Stimulated activated CD4-positive, alpha-beta T cell treated with anti-CD3 and anti-CD28 coated beads, Interleukin-12 subunit alpha, Interleukin-12 subunit beta, amount 100 ng/mL, for 48 hours (primary cell): ENCODE data around the gene PTPRN2.

Experiments used
- DNase-seq, 3 donors: peaks; one replicate each; pipeline ENCODE4 v3.0.0-alpha.2; 2020; ENCODE audit warnings: low read depth in 2 of 3, low spot score in 1 of 3

The PTPRN2 gene

DNA sequence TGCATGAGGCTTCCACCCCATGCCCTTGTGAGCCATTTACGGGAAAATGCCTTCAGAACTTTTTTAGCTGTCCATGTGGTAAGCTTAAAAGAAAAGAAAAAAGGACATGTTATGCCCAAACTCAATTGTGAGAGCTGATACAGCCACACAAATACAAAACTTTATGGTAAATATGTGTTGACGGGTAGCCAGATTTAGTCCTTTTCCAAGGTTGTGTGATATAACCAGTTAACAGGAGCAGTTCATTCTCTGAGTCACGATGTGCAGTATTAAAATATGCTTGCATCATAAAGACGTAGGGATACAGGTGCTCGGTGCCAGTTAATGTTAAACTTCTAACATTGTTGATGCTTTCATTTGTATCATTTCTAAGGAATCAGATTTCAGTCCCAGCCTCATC, 900.5 kb downstream of the PTPRN2 start:
- no peak for DNase-seq

DNA sequence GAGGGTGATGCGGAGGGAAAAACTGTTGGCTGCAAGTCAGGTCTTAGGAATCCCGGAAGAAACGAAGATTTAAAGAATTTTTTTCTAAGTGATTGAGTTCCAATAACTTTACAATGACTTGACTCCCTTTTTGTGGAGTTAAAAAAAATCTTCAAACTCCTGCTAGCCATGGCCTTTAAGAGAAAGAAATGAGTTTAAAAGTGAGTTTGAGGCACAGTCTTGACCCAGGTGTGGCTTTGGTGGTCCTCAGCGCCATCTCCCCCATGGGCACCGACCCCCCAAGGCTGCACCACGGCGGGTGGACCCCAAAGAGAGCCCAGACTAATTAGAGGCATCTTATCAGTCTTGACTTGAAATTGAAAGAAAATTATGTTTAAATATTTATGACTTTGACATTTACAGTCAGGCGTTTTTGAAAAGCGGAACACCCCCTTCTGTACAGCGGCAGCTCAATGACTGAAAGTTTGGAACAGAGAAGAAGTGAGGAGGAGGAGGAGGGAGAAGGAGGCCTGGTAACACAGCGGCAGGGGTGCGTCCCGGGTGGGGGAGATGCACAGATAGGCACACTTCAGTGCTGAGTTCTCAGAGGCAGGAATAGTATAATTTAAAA, 901.2 kb downstream of the PTPRN2 start:
- no peak for DNase-seq

DNA sequence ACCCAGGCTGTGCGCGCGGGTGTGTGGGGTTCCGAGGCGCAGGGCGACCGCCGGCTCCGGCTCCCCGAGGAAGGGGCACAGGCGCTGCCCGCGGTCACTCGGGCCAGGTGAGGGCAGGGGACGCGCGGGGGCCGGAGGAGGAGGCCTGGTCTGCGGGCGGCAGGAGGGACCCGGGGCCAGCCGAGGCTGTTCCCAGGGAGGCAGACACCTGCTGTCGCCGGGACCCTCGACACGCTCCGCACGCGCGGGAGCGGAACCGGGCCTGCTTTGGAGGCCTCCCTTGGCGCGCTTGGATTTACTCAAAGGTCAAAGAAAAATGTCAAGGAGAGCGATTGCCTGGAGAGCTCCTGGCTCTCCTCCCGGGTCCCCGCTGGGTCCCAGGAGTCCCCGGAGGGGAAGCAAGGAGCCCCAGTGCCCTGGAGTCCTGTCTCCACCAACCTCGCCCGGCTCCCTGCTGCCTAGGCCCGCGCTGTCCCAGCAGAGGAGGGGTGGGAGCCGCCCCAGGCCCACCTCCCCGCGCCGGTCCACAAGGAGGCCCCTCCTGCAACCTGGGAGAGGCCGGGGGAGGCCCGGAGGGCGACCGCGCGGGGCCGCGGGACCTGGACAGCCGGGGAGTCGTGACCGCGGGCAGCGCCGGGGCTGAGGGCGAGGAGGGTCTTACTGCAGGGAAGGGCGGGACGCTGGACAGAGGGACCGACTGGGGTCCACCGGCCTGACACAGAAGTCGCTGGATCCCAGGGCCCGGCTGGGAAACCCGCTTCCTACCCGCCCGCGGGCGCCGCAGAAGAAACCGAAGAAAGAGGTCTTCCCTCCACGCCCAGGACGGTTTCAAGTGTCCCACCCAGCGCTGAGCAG, 902.0 kb downstream of the PTPRN2 start:
- DNase-seq, result no peak

GRCh38 chr7:157684909-157685429, 902.7 kb downstream of the PTPRN2 start:
- DNase-seq, result no peak

DNA sequence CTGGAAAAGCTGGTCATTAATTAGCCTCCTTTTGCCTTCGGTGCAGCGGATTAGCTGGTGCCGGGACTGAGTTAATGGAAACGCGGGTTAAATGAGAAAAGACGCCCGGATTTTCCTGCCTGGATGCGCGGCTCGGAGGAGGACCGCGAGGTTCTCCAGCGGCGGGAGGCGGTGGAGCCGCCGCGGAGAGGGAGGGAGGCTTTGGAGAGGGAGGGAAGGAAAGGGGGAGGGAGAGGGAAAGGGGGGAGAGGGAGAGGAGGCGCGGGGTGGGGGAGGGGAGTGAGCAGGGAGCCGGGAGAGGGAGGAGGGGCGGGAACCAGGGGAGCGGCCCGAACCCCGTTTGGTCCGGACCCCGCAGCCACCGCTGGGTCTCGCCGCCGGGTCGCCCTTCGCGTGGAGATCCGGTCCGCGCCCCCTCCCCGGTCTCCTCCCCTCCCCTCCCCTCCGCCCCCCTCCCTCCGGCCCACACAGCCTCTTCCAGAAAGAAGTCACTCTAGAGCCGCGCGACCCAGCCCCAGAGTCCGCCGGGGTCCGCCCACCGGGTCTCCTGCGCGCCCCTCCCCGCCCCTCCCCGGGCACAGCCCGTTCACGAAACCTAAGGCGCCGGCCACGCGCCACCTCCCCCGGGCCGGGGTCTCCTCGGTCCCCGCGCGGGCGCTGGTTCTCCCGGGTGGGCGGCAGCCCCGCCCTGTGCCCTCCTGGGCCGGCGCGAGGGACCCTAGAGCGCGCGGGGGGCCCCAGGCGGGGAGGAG, 903.3 kb downstream of the PTPRN2 start:
- DNase-seq, result no peak

DNA sequence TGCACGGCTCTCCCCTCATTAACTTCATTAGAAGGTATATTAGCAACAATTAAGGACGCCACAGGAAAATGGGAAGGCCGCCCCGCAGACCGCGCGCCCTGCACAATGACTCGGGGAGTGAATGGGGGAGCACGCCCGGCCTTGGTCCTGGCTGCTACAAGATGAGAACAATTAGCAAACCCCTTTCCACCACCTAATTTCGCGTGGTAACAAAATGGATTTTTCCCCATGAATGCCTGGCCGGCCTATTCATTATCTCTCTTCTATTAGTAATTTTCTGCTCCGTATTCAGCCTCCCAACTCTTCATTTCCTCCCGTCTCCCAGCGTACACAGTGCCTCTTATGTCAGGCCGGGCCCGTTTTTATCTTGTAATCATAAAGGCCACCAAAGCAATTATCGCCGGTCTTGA, 903.9 kb downstream of the PTPRN2 start:
- DNase-seq, result no peak

DNA sequence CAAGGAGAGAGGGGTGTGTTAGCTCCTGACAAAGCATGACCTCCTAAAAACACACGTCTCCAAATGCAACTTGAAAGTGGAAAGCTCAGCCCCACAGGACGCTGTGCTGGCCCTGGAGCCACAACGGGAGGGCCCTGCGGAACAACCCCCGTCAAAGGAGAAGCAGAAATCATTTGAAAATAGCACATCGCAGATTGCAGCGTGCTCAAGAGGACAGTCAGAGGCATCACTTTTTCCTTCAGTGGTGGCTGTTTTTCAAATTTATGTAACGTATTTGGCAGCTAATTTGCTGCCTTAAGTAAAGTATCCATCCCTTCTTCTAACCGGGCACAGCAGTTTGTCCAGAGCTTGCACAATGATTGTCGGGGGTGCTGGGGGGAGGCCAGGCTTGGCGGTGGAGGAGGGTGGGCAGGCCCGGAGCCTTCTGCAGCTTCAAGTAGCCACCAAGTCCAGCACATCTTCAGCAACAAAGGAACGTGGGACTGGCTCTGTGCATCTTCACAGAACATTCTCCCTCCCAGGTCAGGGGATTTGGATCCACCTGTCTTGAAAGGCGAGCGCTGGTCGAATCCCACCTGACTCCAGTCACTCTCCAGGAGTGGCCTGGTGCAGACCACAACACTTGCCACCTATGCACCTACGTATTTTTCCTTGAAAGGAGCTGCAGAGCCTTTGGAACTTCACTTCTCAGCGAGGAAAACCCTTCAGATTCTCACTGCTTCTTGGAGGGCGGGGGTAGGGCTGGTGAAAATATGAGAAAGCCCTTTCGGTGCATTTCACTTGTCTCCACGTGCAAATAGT, 904.5 kb downstream of the PTPRN2 start:
- DNase-seq, result no peak

GRCh38 chr7:157682064-157682945, 905.3 kb downstream of the PTPRN2 start:
- DNase-seq, result no peak

DNA sequence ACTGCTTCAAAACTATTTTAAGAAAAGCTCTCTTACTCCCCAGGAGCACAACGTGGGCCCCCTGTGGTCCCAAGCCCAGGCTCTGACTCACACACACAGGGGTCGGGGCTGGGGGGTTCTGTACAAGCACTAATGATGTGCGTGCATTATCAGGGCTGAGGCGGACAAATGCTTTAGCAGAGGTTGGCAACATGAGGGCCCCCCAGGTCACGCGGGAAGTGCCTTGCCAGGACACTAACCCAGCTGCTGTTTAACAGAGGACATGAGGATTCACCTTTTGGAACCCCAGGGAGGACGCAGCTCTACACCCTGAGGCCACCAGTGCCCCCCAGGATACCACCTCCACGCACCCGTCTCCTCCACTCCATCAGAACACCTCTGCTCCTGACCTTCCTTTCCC, 908.0 kb downstream of the PTPRN2 start:
- no peak for DNase-seq

DNA sequence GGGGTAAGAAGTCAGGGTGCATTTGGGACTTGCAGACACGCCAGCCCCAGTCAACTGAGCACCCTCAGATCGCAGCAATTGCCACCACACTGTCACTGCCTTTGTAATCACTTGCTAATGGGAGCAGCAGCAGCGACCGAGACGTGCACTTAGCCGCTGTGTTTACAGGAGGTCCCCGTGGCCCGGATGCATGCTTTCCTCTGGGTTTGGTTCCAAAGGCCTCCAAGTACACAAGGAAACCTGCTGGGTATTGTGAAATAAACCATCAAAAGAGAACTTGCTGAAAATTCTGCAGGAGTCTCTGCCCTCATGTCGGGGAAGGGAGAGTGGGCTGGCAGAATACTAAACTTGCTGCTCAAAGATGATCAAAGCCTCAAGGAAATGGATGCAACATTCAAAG, 909.1 kb downstream of the PTPRN2 start:
- DNase-seq, result no peak

- no peak for DNase-seq
These were observed 911.0 kb downstream of the PTPRN2 start for GRCh38 chr7:157676456-157677255.

GRCh38 chr7:157676001-157676400, 911.6 kb downstream of the PTPRN2 start:
- DNase-seq, result no peak

DNA sequence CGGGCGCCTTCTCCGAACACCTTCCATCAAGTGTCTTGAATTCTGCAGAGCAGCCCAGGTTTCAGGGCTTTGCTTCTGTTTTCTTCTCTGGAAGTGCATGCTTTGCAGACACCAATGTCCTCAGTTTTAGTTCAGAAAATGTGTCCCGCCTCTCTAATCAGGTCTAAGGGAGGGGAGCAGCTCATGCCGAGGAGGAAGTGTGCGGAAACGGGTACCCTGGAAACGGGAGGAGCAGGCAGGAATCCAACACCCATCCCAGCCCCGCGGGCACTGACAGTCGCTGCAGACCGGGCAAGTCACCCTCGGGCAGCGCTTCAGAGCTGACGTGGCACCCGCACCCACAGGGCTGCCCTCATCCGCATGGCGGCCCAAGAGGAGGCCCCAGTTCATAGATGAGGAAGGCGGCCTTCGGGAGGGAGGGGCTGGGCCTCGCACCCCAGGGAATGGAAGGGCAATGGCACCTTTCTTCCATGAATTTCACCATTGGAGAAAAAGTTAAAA, 912.1 kb downstream of the PTPRN2 start:
- DNase-seq, result no peak

GRCh38 chr7:157674715-157675426, 912.8 kb downstream of the PTPRN2 start:
- DNase-seq, result no peak

DNA sequence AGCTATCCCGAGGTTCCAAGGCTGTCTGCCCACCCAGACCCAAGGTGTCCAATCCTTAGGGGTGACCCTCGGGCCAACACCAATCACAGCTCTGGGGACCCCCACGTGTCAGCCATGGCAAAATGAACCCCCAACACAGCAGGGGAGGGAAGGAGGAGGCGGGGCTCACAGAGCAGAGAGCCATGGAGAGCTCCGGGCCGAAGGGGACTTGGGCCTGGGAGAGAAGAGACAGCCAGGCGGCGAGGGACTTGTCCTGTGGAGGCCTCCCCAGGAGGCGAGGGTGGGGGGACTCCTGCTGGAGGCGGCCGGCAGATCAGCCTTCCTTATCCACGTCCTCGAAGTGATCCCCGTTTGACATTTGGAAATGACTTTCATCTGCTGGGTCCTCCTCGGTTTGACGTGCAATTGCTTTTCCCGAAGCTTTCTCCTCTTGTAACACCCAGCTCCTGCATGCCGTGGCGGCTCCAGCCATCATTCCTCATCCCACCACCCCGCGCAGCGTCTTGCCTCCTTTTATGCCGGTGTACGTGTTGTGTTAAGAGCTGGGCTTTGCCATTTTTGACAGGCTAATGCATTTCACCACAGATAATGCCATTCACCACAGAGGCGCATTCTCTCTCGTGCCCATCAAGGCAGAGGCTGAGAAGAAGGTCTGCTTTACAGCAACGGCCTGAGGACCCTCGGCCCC, 913.5 kb downstream of the PTPRN2 start:
- no peak for DNase-seq

- no peak for DNase-seq
These were observed 914.0 kb downstream of the PTPRN2 start for GRCh38 chr7:157673573-157673972.

- no peak for DNase-seq
These were observed 916.0 kb downstream of the PTPRN2 start for GRCh38 chr7:157671358-157672255.
